ENCODE measurements around the gene SNX10.
"Not testable (repeated sequence)": the region's sequence is repeated elsewhere in the genome, so short reads cannot be mapped to it uniquely, and the experiment has no call there.

Gene SNX10

DNA sequence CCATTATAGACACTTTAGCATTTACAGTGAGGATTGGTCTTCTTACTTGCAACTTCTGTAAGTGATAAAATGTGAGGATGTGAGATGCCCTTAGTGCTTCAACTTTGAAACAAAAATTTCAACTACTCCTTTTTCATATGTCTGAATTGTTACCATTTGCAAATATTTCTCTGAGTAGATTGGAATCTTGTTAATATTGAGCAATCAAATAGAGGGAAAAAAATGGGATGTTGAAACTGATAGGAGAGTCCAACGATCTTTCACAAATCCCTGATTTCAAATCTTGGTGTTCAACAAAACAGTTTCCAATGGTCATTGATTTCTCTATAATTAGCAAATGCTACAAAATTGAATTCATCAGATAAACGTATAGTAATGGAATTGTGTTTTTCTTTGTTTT, 5.5 kb upstream of the SNX10 start:
- TF ChIP-seq, protein P1, sequence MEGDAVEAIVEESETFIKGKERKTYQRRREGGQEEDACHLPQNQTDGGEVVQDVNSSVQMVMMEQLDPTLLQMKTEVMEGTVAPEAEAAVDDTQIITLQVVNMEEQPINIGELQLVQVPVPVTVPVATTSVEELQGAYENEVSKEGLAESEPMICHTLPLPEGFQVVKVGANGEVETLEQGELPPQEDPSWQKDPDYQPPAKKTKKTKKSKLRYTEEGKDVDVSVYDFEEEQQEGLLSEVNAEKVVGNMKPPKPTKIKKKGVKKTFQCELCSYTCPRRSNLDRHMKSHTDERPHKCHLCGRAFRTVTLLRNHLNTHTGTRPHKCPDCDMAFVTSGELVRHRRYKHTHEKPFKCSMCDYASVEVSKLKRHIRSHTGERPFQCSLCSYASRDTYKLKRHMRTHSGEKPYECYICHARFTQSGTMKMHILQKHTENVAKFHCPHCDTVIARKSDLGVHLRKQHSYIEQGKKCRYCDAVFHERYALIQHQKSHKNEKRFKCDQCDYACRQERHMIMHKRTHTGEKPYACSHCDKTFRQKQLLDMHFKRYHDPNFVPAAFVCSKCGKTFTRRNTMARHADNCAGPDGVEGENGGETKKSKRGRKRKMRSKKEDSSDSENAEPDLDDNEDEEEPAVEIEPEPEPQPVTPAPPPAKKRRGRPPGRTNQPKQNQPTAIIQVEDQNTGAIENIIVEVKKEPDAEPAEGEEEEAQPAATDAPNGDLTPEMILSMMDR (IDR thresholded peaks at IDR 0.05; ENCODE audit: extremely low read depth, missing control alignments) = no peak
- no peak for DNase-seq (ENCODE audit: low spot score)

DNA sequence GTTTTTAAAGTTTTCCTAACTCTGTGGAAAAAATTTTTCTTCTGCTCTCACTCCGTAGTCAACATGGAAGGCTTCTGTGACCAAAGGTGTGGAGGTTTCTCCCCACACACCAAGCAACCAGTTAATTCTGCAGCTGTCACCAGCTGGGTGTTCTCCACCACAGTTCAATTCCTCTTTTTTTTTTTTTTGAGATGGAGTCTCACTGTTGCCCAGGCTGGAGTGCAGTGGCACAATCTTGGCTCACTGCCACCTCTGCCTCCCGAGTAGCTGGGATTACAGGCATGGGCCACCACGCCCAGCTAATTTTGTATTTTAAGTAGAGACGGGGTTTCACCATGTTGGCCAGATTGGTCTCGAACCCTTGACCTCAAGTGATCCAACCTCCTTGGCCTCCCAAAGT, 3.5 kb upstream of the SNX10 start:
- not testable (repeated sequence) for DNase-seq (ENCODE audit: low spot score)

GRCh38 chr7:26291251-26291650, 411 bp upstream of the SNX10 start:
- TF ChIP-seq, protein P1 (IDR thresholded peaks at IDR 0.05; ENCODE audit: extremely low read depth, missing control alignments) = no peak
- DNase-seq (ENCODE audit: low spot score) = no peak

GRCh38 chr7:26292768-26293560, 1.3 kb downstream of the SNX10 start:
- DNase-seq (ENCODE audit: low spot score) = no peak
- TF ChIP-seq, protein P1 (IDR thresholded peaks at IDR 0.05; ENCODE audit: extremely low read depth, missing control alignments) = no peak

DNA sequence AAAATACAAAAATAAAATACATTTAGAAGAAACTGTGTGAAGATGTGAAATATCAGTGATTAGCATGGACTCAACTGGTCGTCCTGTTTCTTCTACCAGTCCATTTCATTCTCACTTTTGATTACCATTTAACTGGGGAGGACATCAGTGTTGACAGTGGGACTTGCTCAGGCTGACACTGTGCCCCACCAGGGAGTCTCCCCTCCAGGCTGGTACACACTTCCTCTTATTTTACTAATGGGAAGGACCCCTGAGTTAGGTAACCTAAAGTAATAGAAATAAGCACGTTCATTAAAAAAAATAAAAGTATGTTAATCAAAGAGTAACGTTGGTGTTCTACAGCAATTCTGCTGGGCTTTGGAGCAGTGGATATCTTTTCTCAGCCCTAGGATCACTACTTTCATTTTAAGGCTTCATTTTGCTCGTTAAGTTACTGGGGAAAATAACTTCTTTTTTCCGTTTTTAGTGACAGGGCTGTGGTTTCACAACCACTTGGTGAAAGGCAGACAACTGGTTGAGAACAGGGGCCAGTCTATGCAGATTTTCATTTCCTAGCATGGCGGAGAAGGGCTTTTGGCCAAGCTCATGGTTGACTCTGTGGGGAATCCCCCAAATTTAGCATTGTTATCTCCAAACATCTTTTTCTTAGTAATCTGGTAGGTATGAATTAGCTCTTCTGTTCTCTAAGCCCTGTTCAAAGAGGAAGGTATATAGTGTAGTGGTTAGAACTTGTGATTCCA, 2.1 kb downstream of the SNX10 start:
- peak; percentile 79 for DNase-seq (ENCODE audit: low spot score)
- TF ChIP-seq, protein P1 (IDR thresholded peaks at IDR 0.05; ENCODE audit: extremely low read depth, missing control alignments) = no peak

GRCh38 chr7:26295015-26295414, 3.4 kb downstream of the SNX10 start:
- DNase-seq (ENCODE audit: low spot score) = no peak
- TF ChIP-seq, protein P1 (IDR thresholded peaks at IDR 0.05; ENCODE audit: extremely low read depth, missing control alignments) = no peak

- no peak for DNase-seq (ENCODE audit: low spot score)
- TF ChIP-seq, protein P1 (IDR thresholded peaks at IDR 0.05; ENCODE audit: extremely low read depth, missing control alignments) = no peak
Measured at GRCh38 chr7:26295586-26295985, 3.9 kb downstream of the SNX10 start.
